ENCODE results near the gene PRKCB.

PRKCB gene

DNA sequence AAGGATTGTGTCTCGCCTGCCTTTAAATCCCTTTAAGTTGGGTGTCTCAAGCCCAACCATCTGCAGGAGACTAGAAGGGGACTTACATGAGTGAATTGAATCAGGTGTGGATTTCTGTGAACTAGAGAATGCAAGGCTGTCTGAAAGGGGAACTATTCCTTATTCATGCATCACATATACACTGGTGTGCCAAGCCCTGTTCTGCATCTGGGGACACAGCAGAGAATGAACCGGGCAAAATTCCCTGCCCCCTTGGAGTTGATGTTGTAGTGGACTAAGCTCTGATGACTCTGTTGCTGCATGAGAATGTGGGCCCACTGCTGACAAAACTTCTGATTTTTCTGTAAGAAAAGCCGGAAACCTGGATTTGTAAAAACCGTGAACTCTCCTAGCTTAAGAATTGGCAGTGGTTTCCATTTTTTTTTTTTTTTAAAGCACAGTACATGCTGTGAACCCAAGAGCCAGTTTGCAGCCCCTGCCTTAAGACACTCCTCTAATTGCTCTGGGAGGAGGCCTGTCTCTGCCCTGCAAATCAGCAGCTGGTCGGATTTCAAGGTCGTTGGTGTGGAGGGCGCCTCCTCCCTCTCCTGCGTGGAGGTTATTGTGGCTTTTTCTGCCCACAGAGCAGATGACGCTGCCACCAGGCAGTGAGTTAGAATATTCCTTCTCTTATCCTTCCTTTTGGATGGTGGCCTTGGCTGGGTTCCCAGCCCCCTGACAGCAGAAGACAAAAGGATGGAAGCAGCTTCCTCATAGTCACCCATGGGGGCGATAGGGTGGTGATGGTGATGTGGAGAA is 131.0 kb downstream of the PRKCB start:
- Histone ChIP-seq H3K4me1 (ENCODE audit: control insufficient read depth, insufficient read depth, low read length, poor library complexity, severe bottlenecking) (no peaks in the 10 kb centered on the region), H3K36me3 (ENCODE audit: control insufficient read depth, insufficient read depth, low read length) (no peaks in the 10 kb centered on the region), H3K27ac (ENCODE audit: low read depth, low read length, severe bottlenecking) (no peak overlapping the region), H3K9me3 (ENCODE audit: control insufficient read depth, low read length) (no peaks in the 10 kb centered on the region), H3K4me3 (ENCODE audit: extremely low read depth, insufficient read depth, low read length, poor library complexity, severe bottlenecking) (no peak overlapping the region)
- whole genome bisulfite sequencing, 2 experiments (ENCODE audit: insufficient coverage in 2 of 2): 67 to 74% methylated on average over 6 to 7 of the region's 10 CpGs

DNA sequence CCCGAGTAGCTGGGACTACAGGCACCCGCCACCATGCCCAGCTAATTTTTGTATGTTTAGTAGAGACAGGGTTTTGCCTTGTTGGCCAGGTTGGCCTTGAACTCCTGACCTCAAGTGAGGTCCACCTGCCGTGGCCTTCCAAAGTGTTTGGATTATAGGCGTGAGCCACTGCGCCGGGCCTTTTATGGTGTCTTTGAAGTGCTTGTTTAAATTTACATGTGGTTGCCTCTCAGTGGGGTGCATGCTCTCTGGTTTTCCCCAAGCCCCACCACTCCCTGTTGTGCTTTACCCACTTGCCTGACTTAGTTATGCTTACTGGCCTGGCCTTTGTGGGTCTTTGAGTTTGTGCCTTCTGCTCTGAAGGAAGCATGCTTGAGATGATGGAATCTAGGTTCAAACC is 132.0 kb downstream of the PRKCB start:
- WGBS, 2 experiments (ENCODE audit: insufficient coverage in 2 of 2): 86 to 100% methylated on average over 1 of the region's 6 CpGs

DNA sequence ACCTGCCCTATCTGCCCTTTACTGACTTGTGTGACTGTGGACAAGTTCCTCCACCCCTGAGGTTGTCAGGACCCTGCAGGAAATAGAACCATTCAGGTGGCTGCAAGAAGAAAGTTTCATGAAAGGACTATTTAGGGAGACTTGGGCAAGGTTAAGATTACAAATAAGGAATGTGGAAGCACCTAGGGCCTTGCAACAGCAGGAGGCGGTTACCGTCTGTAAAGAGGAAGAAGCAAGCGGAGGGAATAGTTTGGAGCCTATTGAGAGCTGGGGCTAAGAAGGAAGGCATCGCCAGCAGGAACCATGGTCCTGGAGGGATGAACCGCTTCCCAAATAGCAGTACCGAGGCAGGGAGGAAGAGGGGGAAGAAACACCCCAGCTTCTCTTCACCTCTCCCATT is 132.4 kb downstream of the PRKCB start:
- 89 to 93% methylated on average over 4 of the region's 6 CpGs for WGBS, 2 experiments (ENCODE audit: insufficient coverage in 2 of 2)

More for the DNA sequence above, 132.0 kb downstream of the PRKCB start:
- Histone ChIP-seq H3K4me1 (ENCODE audit: control insufficient read depth, insufficient read depth, low read length, poor library complexity, severe bottlenecking) (no peaks in the 10 kb centered on the region), H3K27ac (ENCODE audit: low read depth, low read length, severe bottlenecking) (no peak overlapping the region), H3K4me3 (ENCODE audit: extremely low read depth, insufficient read depth, low read length, poor library complexity, severe bottlenecking) (no peak overlapping the region), H3K9me3 (ENCODE audit: control insufficient read depth, low read length) (no peaks in the 10 kb centered on the region), H3K36me3 (ENCODE audit: control insufficient read depth, insufficient read depth, low read length) (no peaks in the 10 kb centered on the region)

DNA sequence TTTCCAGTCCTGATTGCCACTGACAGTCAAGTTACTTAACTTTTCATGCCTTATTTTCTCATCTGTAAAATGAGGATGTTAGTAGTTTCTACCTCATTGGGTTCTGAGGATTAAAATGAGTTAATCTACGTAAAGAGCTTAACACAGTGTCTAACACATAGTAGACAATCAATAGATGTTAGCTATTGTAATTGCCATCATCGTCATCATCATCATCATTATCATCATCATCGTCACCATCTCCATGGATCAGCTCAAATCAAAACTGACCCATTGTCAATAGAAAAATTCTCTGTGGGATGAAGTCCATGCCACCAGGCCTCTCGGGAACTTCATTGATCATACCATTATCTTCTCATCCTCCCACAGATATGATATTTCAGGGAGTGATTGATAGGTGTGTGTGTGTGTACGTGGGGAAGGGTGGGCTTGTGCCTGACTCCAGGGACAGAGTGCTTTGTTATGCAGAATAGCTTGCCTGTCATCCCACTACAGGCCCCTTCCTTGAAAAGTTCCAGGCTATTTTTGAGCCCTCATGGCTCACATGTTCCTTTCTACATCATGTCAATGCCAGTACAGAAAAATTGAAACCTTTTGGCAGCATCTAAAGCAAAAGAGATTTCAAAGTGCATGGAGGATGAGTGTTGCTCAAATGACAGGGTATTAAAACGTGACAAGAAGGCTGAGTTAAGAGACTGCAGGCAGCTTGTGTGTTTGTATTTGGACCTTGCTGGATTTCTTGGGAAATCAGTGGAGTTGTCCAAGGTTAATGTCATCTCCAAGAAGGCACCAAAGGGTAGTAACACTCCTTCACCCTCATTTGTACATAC is 133.9 kb downstream of the PRKCB start:
- Histone ChIP-seq H3K4me3 (ENCODE audit: extremely low read depth, insufficient read depth, low read length, poor library complexity, severe bottlenecking) (no peak overlapping the region), H3K4me1 (ENCODE audit: control insufficient read depth, insufficient read depth, low read length, poor library complexity, severe bottlenecking) (no peaks in the 10 kb centered on the region), H3K27ac (ENCODE audit: low read depth, low read length, severe bottlenecking) (no peak overlapping the region), H3K36me3 (ENCODE audit: control insufficient read depth, insufficient read depth, low read length) (no peaks in the 10 kb centered on the region), H3K9me3 (ENCODE audit: control insufficient read depth, low read length) (no peaks in the 10 kb centered on the region)
- 65 to 67% methylated on average over 2 to 3 of the region's 6 CpGs for WGBS, 2 experiments (ENCODE audit: insufficient coverage in 2 of 2)

More for the DNA sequence above, 132.4 kb downstream of the PRKCB start:
- H3K4me3 ChIP-seq (ENCODE audit: extremely low read depth, insufficient read depth, low read length, poor library complexity, severe bottlenecking): no peak overlapping the region
- no peaks in the 10 kb centered on the region for H3K4me1 ChIP-seq (ENCODE audit: control insufficient read depth, insufficient read depth, low read length, poor library complexity, severe bottlenecking)
- no peaks in the 10 kb centered on the region for H3K9me3 ChIP-seq (ENCODE audit: control insufficient read depth, low read length)
- H3K27ac ChIP-seq (ENCODE audit: low read depth, low read length, severe bottlenecking): no peak overlapping the region
- no peaks in the 10 kb centered on the region for H3K36me3 ChIP-seq (ENCODE audit: control insufficient read depth, insufficient read depth, low read length)

DNA sequence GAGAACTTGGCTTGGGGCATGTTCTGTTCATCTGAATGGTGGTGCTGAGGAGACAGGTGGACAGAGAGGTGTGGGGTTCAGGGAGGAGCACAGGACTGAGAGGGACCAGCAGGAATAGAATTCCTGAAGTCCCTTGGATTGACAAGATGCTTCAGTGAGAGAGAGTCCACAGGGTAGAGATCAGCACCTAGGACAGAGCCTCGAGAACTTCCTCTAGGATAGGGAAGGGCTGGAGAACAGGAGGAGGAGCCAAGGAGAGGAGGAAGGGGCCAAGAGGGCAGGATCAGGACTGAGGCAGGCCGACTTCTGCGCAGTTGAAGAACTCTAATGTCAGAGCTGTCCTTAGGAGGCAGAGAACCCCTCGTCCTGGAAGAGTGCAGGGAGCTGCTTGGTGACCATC is 138.4 kb downstream of the PRKCB start:
- Histone ChIP-seq H3K36me3 (ENCODE audit: control insufficient read depth, insufficient read depth, low read length) (no peaks in the 10 kb centered on the region), H3K27ac (ENCODE audit: low read depth, low read length, severe bottlenecking) (no peak overlapping the region), H3K4me1 (ENCODE audit: control insufficient read depth, insufficient read depth, low read length, poor library complexity, severe bottlenecking) (no peaks in the 10 kb centered on the region), H3K4me3 (ENCODE audit: extremely low read depth, insufficient read depth, low read length, poor library complexity, severe bottlenecking) (no peak overlapping the region), H3K9me3 (ENCODE audit: control insufficient read depth, low read length) (no peaks in the 10 kb centered on the region)
- 28 to 30% methylated on average over 4 of the region's 4 CpGs for WGBS, 2 experiments (ENCODE audit: insufficient coverage in 2 of 2)

DNA sequence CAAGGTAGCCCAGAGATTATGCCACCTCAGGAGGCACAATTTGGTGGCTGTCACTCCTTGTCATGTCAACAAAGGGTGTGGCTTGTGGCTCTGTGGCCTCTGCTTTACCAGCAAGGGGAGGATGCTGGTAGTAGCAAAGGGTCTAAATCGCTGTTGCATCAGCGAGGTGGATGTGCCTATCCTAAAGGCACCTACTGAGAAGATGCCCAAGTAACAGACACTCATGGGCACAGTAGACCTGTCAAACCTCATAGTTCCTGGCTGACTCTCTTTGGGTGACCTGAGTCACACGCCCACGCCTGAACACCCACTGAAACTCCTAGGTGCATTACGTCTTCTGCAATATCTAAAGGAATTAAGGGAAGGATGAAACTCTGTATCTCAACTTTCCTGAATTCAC is 139.5 kb downstream of the PRKCB start:
- Histone ChIP-seq H3K4me3 (ENCODE audit: extremely low read depth, insufficient read depth, low read length, poor library complexity, severe bottlenecking) (no peak overlapping the region), H3K36me3 (ENCODE audit: control insufficient read depth, insufficient read depth, low read length) (no peaks in the 10 kb centered on the region), H3K27ac (ENCODE audit: low read depth, low read length, severe bottlenecking) (no peak overlapping the region), H3K9me3 (ENCODE audit: control insufficient read depth, low read length) (no peaks in the 10 kb centered on the region), H3K4me1 (ENCODE audit: control insufficient read depth, insufficient read depth, low read length, poor library complexity, severe bottlenecking) (no peaks in the 10 kb centered on the region)
- WGBS, 2 experiments (ENCODE audit: insufficient coverage in 2 of 2): 80 to 100% methylated on average over 1 of the region's 5 CpGs

DNA sequence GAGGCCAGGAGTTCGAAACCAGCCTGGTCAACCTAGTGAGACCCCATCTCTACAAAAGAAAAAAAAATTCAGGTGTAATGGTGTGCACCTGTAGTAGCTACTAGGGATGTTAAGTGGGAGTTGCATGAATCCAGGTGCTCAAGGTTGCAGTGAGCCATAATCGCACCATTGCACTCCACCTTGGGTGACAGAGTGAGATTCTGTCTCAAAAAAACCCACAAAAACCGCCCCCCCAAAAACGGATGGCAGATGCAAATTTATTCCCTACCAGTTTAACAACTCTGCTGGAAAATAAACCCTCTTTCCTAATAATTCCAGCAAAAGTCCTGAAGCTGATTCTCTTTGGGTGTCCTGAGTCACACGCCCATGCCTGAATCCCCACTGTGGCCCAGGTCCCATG is 140.3 kb downstream of the PRKCB start:
- Histone ChIP-seq H3K4me1 (ENCODE audit: control insufficient read depth, insufficient read depth, low read length, poor library complexity, severe bottlenecking) (no peaks in the 10 kb centered on the region), H3K4me3 (ENCODE audit: extremely low read depth, insufficient read depth, low read length, poor library complexity, severe bottlenecking) (no peak overlapping the region), H3K36me3 (ENCODE audit: control insufficient read depth, insufficient read depth, low read length) (no peaks in the 10 kb centered on the region), H3K9me3 (ENCODE audit: control insufficient read depth, low read length) (no peaks in the 10 kb centered on the region), H3K27ac (ENCODE audit: low read depth, low read length, severe bottlenecking) (no peak overlapping the region)
- 65 to 69% methylated on average over 2 to 4 of the region's 5 CpGs for WGBS, 2 experiments (ENCODE audit: insufficient coverage in 2 of 2)

DNA sequence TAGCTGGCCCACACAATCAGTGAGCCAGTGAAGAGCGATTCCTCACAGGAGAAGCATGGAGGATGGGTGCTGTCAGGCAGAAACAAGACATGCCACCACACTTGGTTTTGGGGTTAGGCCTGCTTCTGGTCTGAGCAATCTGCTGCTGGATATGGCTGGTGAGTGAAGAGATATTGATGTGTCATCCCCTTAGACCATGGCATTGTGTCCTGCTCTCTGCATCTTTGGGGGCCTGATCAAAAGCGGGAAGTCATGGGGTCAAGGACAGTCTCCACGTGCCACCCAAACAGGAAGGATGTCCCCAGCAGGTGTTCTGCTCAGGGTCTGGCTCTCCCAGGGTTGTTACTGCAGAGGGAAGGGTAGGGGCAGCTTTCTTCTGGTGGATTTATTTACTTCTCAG is 140.7 kb downstream of the PRKCB start:
- no peaks in the 10 kb centered on the region for H3K9me3 ChIP-seq (ENCODE audit: control insufficient read depth, low read length)
- no peak overlapping the region for H3K4me3 ChIP-seq (ENCODE audit: extremely low read depth, insufficient read depth, low read length, poor library complexity, severe bottlenecking)
- no peak overlapping the region for H3K27ac ChIP-seq (ENCODE audit: low read depth, low read length, severe bottlenecking)
- no peaks in the 10 kb centered on the region for H3K36me3 ChIP-seq (ENCODE audit: control insufficient read depth, insufficient read depth, low read length)
- no peaks in the 10 kb centered on the region for H3K4me1 ChIP-seq (ENCODE audit: control insufficient read depth, insufficient read depth, low read length, poor library complexity, severe bottlenecking)
- WGBS, 2 experiments (ENCODE audit: insufficient coverage in 2 of 2): 78 to 86% methylated on average over 2 to 3 of the region's 3 CpGs

DNA sequence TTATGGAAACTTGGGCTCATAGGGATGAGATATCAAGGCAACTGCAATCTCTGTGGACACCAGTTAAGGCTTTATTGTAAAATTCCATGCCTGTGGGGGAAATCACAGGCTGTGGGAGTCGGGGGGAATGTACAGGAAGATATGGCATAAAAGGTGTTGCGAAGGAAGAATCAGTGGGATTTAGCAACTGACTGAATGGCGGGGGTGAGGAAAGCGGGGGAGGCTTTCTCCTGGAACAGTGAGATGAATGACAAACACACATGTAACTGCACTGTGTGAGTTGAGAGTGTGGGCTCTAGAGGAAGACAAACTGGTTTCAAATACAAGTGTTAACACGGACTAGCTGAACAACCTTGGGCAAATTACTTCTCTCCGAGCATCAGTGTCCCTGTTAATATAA is 143.7 kb downstream of the PRKCB start:
- WGBS, 2 experiments (ENCODE audit: insufficient coverage in 2 of 2): 91 to 93% methylated on average over 6 of the region's 6 CpGs
- H3K4me1 ChIP-seq (ENCODE audit: control insufficient read depth, insufficient read depth, low read length, poor library complexity, severe bottlenecking): no peaks in the 10 kb centered on the region
- no peak overlapping the region for H3K4me3 ChIP-seq (ENCODE audit: extremely low read depth, insufficient read depth, low read length, poor library complexity, severe bottlenecking)
- H3K36me3 ChIP-seq (ENCODE audit: control insufficient read depth, insufficient read depth, low read length): no peaks in the 10 kb centered on the region
- no peaks in the 10 kb centered on the region for H3K9me3 ChIP-seq (ENCODE audit: control insufficient read depth, low read length)
- no peak overlapping the region for H3K27ac ChIP-seq (ENCODE audit: low read depth, low read length, severe bottlenecking)

DNA sequence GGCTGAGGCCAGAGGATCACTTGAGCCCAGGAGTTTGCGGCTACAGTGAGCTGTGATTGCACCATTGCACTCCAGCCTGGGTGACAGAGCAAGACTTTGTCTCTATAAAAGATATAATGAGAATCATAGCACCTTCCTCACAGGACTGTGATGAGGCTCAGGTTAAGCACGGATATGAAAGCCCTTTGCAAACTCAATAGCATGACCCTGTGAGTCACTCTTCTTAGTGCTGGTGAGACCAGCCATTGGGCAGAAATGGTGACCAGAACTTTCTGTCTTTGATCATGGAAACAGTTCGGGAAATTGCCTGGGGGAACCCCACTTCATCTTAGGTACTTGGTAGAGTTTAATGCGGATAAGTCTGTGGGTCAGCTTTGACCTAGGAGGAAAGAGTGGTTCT is 144.2 kb downstream of the PRKCB start:
- Histone ChIP-seq H3K27ac (ENCODE audit: low read depth, low read length, severe bottlenecking) (no peak overlapping the region), H3K4me1 (ENCODE audit: control insufficient read depth, insufficient read depth, low read length, poor library complexity, severe bottlenecking) (no peaks in the 10 kb centered on the region), H3K36me3 (ENCODE audit: control insufficient read depth, insufficient read depth, low read length) (no peaks in the 10 kb centered on the region), H3K9me3 (ENCODE audit: control insufficient read depth, low read length) (no peaks in the 10 kb centered on the region), H3K4me3 (ENCODE audit: extremely low read depth, insufficient read depth, low read length, poor library complexity, severe bottlenecking) (no peak overlapping the region)
- WGBS, 2 experiments (ENCODE audit: insufficient coverage in 2 of 2): 65 to 81% methylated on average over 2 to 3 of the region's 4 CpGs

Measured in mesodermal cell (in vitro differentiated cells).